Measurements from ENCODE around the gene HPCAL1.

GRCh38 chr2:10318345-10318744 lies 15.6 kb downstream of the HPCAL1 start:
- TF ChIP-seq RAD21 (conservative IDR thresholded peaks at IDR 0.05) = no peak
- TF ChIP-seq, protein P1, sequence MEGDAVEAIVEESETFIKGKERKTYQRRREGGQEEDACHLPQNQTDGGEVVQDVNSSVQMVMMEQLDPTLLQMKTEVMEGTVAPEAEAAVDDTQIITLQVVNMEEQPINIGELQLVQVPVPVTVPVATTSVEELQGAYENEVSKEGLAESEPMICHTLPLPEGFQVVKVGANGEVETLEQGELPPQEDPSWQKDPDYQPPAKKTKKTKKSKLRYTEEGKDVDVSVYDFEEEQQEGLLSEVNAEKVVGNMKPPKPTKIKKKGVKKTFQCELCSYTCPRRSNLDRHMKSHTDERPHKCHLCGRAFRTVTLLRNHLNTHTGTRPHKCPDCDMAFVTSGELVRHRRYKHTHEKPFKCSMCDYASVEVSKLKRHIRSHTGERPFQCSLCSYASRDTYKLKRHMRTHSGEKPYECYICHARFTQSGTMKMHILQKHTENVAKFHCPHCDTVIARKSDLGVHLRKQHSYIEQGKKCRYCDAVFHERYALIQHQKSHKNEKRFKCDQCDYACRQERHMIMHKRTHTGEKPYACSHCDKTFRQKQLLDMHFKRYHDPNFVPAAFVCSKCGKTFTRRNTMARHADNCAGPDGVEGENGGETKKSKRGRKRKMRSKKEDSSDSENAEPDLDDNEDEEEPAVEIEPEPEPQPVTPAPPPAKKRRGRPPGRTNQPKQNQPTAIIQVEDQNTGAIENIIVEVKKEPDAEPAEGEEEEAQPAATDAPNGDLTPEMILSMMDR (IDR thresholded peaks at IDR 0.05; ENCODE audit: poor library complexity, severe bottlenecking) = no peak
